SK-N-MC (cell line): Measurements from ENCODE around the gene OGFRL1.

Source experiments
- EZH2 ChIP-seq: fragments of 200-600 bp; sonication (generic); IDR thresholded peaks from one replicate; pipeline ENCODE4 v1.6.1; 2017; ENCODE audit warnings: antibody characterized with exemption
- FOXP2 ChIP-seq: optimal IDR thresholded peaks from 2 replicates; pipeline ENCODE3; 2011; ENCODE audit warnings: mild to moderate bottlenecking, moderate library complexity; ENCODE audit not compliant: insufficient read depth; ENCODE audit errors: extremely low read length, control extremely low read depth
- POLR2AphosphoS5 ChIP-seq: IDR thresholded peaks from 2 replicates; pipeline ENCODE4 v1.6.1; 2012; ENCODE audit warnings: mild to moderate bottlenecking, low read depth, low read length, borderline replicate concordance

DNA sequence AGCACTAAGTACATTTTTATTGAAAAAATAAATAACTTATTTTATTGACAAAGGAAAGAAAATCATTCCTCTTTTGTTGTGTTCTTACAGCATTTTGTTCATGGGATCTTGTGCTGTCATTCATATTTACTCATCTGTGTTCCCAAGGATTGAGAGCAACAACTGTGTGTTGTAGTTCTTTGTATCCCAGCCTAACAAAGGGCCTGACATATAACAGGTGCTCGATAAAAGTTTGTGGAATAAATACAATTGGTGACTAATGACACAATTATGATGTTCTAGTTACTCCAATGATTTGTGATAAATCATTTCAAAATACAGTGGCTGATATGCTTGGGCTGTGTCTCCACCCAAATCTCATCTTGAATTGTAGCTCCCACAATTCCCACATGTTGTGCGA, 7.9 kb upstream of the OGFRL1 start:
- TF ChIP-seq EZH2 (no peak), POLR2AphosphoS5 (no peak), FOXP2 (no peak)
